Neural progenitor cell (in vitro differentiated cells): Measurements from ENCODE around the gene FLRT2. TPM values are rescaled to one million over a fixed set of nuclear protein-coding genes. Genes with fewer than 3 reads are reported as not detected.

Source experiments
- DNase-seq: peaks from one replicate; pipeline ENCODE4 v3.0.0-alpha.2; 2016; ENCODE audit warnings: low spot score
- H2AFZ ChIP-seq: fragments of 200-600 bp; sonication (generic); replicated peaks from 2 replicates; pipeline ENCODE4 v1.6.1; 2016; ENCODE audit warnings: antibody characterized with exemption
- H3F3A ChIP-seq: fragments of 200-600 bp; sonication (generic); 2 replicates; pipeline ENCODE4 v1.6.1; 2016; ENCODE audit warnings: antibody characterized with exemption, low read depth
- H3K27ac ChIP-seq: fragments of 200-600 bp; sonication (generic); 2 replicates; pipeline ENCODE4 v1.5.1; 2016; ENCODE audit warnings: mild to moderate bottlenecking
- H3K27me3 ChIP-seq: fragments of 200-600 bp; sonication (generic); 2 replicates; pipeline ENCODE4 v1.6.1; 2016; ENCODE audit warnings: mild to moderate bottlenecking, moderate library complexity
- H3K36me3 ChIP-seq: fragments of 200-600 bp; sonication (generic); 2 replicates; pipeline ENCODE4 v1.5.1; 2016
- H3K4me1 ChIP-seq: fragments of 200-600 bp; sonication (generic); 2 replicates; pipeline ENCODE4 v1.6.1; 2016; ENCODE audit warnings: mixed run types
- H3K4me2 ChIP-seq: fragments of 200-600 bp; sonication (generic); 2 replicates; pipeline ENCODE4 v1.6.1; 2016
- H3K4me3 ChIP-seq: fragments of 200-600 bp; sonication (generic); 2 replicates; pipeline ENCODE4 v1.5.1; 2016
- H3K79me2 ChIP-seq: fragments of 200-600 bp; sonication (generic); 2 replicates; pipeline ENCODE4 v1.6.1; 2016; ENCODE audit warnings: low read depth
- H3K9ac ChIP-seq: fragments of 200-600 bp; sonication (generic); 2 replicates; pipeline ENCODE4 v1.6.1; 2016
- H3K9me3 ChIP-seq: fragments of 200-600 bp; sonication (generic); 2 replicates; pipeline ENCODE4 v1.5.1; 2016; ENCODE audit warnings: low read depth
- H4K20me1 ChIP-seq: fragments of 200-600 bp; sonication (generic); 2 replicates; pipeline ENCODE4 v1.6.1; 2016; ENCODE audit warnings: low read depth
- H3K27ac Mint-ChIP-seq: 3 replicates; pipeline ENCODE4 v1.8.0; 2021; ENCODE audit warnings: mixed read lengths
- H3K27me3 Mint-ChIP-seq: 2 replicates; pipeline ENCODE4 v1.8.0; 2022; ENCODE audit warnings: low read depth, mild to moderate bottlenecking, inconsistent platforms, moderate library complexity, mixed read lengths; ENCODE audit not compliant: insufficient read depth
- H3K36me3 Mint-ChIP-seq: 3 replicates; pipeline ENCODE4 v1.8.0; 2021; ENCODE audit warnings: mixed read lengths
- H3K4me1 Mint-ChIP-seq: 3 replicates; pipeline ENCODE4 v1.8.0; 2021; ENCODE audit warnings: mixed read lengths
- H3K4me3 Mint-ChIP-seq: 3 replicates; pipeline ENCODE4 v1.8.0; 2021; ENCODE audit warnings: mild to moderate bottlenecking, moderate library complexity, mixed read lengths
- H3K9me3 Mint-ChIP-seq: 3 replicates; pipeline ENCODE4 v1.8.0; 2020; ENCODE audit warnings: mixed read lengths
- EZH2 ChIP-seq: fragments of 200-600 bp; sonication (generic); IDR thresholded peaks from 2 replicates; pipeline ENCODE4 v1.6.1; 2017; ENCODE audit warnings: antibody characterized with exemption, mild to moderate bottlenecking, moderate library complexity
- EZH2phosphoT487 ChIP-seq: fragments of 200-600 bp; sonication (generic); IDR thresholded peaks from 2 replicates; pipeline ENCODE4 v1.6.1; 2017; ENCODE audit warnings: antibody characterized with exemption
- total RNA-seq: library from RNA; depleted of rRNA; stranded (reverse); fragments of >200 nt; gene quantifications from 2 replicates; pipeline ENCODE4 v1.2.3, GENCODE V29; 2015; ENCODE audit warnings: low replicate concordance
- TF ChIP-seq, protein P1 (sequence below): fragments of 200-600 bp; sonication (generic); IDR thresholded peaks from 2 replicates; pipeline ENCODE4 v1.5.1; 2017; ENCODE audit warnings: antibody characterized with exemption, mild to moderate bottlenecking

The FLRT2 gene
- total RNA-seq, 1 donor from 2014 or later = 8.5 TPM

DNA sequence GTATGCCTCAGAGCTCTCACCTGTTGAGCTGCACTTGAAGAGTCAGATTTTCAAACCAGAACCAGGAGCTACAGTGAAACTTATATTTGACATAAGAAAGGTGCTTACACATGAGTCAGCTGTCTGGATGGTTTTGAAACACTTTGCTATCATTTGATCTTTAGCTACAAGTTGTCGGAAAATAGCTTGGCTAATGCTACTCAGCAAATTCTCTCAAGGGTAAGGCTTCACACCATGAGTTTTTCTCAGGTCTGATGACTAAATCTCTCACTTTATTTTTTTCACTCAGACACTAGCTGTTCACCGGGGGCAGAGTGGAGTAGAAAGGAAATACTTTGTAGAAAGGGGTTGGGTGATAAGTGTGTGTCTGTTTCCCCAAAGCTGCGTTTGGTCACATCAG is 171.8 kb downstream of the FLRT2 start:
- DNase-seq = no peak
- Mint-ChIP-seq H3K4me1 (peaks cover 3% of the 10 kb centered on the region), H3K4me3 (no peak overlapping the region), H3K27ac (no peak overlapping the region), H3K36me3 (no peaks in the 10 kb centered on the region), H3K27me3 (peaks cover 2% of the 10 kb centered on the region), H3K9me3 (no peaks in the 10 kb centered on the region)
- no peaks in the 10 kb centered on the region for H3K9me3 ChIP-seq
- H3K36me3 ChIP-seq = no peaks in the 10 kb centered on the region
- no peaks in the 10 kb centered on the region for H3K79me2 ChIP-seq
- H3K9ac ChIP-seq = no peak overlapping the region
- no peaks in the 10 kb centered on the region for H3K27me3 ChIP-seq
- H3K4me1 ChIP-seq = no peaks in the 10 kb centered on the region
- H2AFZ ChIP-seq = peak overlapping the region; percentile 6
- no peak for TF ChIP-seq EZH2phosphoT487
- no peak overlapping the region for H3K4me2 ChIP-seq
- H3K27ac ChIP-seq = no peak overlapping the region
- no peaks in the 10 kb centered on the region for H4K20me1 ChIP-seq
- H3F3A ChIP-seq = no peaks in the 10 kb centered on the region
- H3K4me3 ChIP-seq = no peak overlapping the region

DNA sequence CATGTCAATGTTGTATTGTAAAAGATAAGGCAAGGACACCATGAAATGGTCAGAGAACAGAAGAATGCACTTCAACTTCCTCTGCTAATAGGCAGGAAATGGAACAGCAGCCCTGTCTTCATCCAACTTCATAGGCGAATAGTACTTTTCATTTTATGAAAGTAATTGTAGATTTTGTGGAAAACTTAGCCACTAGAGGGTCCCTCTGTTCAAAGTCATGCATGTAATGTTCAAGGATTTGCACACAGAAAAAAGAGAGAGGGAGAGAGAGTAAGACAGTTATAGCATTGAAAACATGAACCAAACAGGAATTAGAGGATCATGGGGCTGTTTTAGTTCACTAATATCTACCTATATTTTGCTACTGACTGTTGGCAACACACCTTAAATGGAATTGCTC is 172.2 kb downstream of the FLRT2 start:
- H3F3A ChIP-seq = no peaks in the 10 kb centered on the region
- no peaks in the 10 kb centered on the region for H3K9me3 Mint-ChIP-seq
- peaks cover 2% of the 10 kb centered on the region for H3K27me3 Mint-ChIP-seq
- H4K20me1 ChIP-seq = no peaks in the 10 kb centered on the region
- H3K36me3 Mint-ChIP-seq = no peaks in the 10 kb centered on the region
- H3K27ac ChIP-seq = no peak overlapping the region
- peaks cover 3% of the 10 kb centered on the region for H3K4me1 Mint-ChIP-seq
- H3K9ac ChIP-seq = no peak overlapping the region
- no peaks in the 10 kb centered on the region for H3K36me3 ChIP-seq
- no peak overlapping the region for H3K4me3 Mint-ChIP-seq
- no peaks in the 10 kb centered on the region for H3K4me1 ChIP-seq
- no peak for DNase-seq
- no peaks in the 10 kb centered on the region for H3K27me3 ChIP-seq
- H3K4me3 ChIP-seq = no peak overlapping the region
- no peak overlapping the region for H3K4me2 ChIP-seq
- TF ChIP-seq EZH2 (no peak), EZH2phosphoT487 (no peak)
- TF ChIP-seq, protein P1, sequence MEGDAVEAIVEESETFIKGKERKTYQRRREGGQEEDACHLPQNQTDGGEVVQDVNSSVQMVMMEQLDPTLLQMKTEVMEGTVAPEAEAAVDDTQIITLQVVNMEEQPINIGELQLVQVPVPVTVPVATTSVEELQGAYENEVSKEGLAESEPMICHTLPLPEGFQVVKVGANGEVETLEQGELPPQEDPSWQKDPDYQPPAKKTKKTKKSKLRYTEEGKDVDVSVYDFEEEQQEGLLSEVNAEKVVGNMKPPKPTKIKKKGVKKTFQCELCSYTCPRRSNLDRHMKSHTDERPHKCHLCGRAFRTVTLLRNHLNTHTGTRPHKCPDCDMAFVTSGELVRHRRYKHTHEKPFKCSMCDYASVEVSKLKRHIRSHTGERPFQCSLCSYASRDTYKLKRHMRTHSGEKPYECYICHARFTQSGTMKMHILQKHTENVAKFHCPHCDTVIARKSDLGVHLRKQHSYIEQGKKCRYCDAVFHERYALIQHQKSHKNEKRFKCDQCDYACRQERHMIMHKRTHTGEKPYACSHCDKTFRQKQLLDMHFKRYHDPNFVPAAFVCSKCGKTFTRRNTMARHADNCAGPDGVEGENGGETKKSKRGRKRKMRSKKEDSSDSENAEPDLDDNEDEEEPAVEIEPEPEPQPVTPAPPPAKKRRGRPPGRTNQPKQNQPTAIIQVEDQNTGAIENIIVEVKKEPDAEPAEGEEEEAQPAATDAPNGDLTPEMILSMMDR = no peak
- no peak overlapping the region for H3K27ac Mint-ChIP-seq
- H3K79me2 ChIP-seq = no peaks in the 10 kb centered on the region
- peak overlapping the region; percentile 6 for H2AFZ ChIP-seq
- no peaks in the 10 kb centered on the region for H3K9me3 ChIP-seq

DNA sequence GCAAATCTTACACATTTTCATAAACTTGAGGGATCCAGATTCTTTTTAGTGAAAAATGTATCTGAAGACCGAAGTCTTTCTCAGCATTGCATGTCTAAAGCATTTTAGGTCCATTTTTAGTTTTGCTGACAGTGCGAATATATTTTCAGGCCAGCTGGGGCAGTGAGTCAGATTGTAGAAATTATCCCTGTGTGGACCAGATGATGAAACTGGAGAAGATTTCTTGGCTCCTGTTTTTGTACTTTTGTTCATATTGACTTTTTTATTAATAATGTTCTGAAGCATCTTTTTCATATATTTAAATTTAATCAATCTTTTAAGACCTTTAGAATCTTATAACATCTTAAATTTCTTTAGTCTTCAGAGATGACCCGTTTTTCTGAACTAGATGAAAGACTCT is 173.1 kb downstream of the FLRT2 start:
- Histone ChIP-seq H3K4me2 (no peak overlapping the region), H3K27ac (no peak overlapping the region), H3K9ac (no peak overlapping the region), H3K4me1 (no peaks in the 10 kb centered on the region), H3K36me3 (no peaks in the 10 kb centered on the region), H3F3A (no peaks in the 10 kb centered on the region), H4K20me1 (no peaks in the 10 kb centered on the region), H3K9me3 (no peaks in the 10 kb centered on the region), H3K27me3 (no peaks in the 10 kb centered on the region), H2AFZ (no peak overlapping the region), H3K4me3 (no peak overlapping the region), H3K79me2 (no peaks in the 10 kb centered on the region)
- no peaks in the 10 kb centered on the region for H3K9me3 Mint-ChIP-seq
- TF ChIP-seq EZH2 (no peak), EZH2phosphoT487 (no peak)
- TF ChIP-seq, protein P1 = no peak
- no peaks in the 10 kb centered on the region for H3K36me3 Mint-ChIP-seq
- H3K4me1 Mint-ChIP-seq = peaks cover 3% of the 10 kb centered on the region
- no peak overlapping the region for H3K4me3 Mint-ChIP-seq
- no peak for DNase-seq
- no peak overlapping the region for H3K27ac Mint-ChIP-seq
- peaks cover 2% of the 10 kb centered on the region for H3K27me3 Mint-ChIP-seq
